Fibroblast of skin of scalp (primary cell): ENCODE data around the gene GRM7. TPM values are rescaled to one million over a fixed set of nuclear protein-coding genes. Genes with fewer than 3 reads are reported as not detected.
"Not testable (repeated sequence)": the region's sequence is repeated elsewhere in the genome, so short reads cannot be mapped to it uniquely, and the experiment has no call there.

Experiments used
- DNase-seq: peaks from one replicate; pipeline ENCODE4 v3.0.0-alpha.2; 2013
- polyA plus RNA-seq, 2 experiments: library from polyadenylated mRNA; unstranded; fragments of 120-200 nt; gene quantifications; one replicate each; pipeline ENCODE4 v1.2.1, GENCODE V29; 2013; ENCODE audit not compliant: insufficient read length in 2 of 2

Gene GRM7
- not detected for polyA plus RNA-seq (2013, experiment 1 of 2; ENCODE audit: insufficient read length)
- 0.23 TPM for polyA plus RNA-seq (2013, experiment 2 of 2; ENCODE audit: insufficient read length)

GRCh38 chr3:6860954-6861624, at the start of gene GRM7:
Gene GRM7 (plus strand): TSS chr3:6861115.
- peak; percentile 35 for DNase-seq

DNA sequence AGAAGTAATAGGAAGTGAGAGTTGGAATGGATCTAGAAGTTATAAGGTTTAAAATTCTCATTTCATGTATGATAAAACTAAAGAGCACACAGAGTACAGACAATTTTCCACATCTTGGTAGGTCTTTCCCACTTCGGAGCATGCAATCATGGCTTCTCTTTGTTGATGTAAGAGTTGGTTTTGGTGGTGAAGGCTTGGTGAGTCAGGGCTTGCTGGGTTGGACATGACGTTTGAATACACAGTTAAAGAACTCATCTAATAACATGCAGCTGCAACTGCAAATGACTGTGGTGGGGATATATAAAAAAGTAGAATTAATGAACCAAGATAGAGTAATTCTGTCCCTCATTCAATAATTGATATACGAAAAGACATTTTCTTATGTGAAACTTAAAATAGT, 39.5 kb upstream of the GRM7 start:
- no peak for DNase-seq

DNA sequence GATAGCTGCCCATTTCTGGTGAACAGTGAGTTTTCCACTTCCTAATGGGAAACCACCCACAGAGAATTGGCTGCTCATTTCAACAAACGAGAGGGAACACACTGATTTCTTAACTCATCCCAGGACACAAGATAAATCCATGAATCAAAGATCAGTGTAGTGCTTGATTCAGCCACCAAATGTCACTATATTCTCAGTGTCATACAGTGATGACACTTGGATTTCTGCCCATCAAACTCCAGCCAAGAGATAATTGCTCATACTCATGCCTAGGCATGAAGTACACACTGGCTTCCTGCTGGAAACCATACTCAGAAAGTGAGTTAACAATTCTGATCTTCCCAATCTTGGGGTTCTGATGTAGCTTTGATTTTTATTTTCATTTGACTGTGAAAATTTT, 35.4 kb upstream of the GRM7 start:
- DNase-seq, result no peak

- no peak for DNase-seq
Observed at GRCh38 chr3:6827453-6827852, 33.5 kb upstream of the GRM7 start.

DNA sequence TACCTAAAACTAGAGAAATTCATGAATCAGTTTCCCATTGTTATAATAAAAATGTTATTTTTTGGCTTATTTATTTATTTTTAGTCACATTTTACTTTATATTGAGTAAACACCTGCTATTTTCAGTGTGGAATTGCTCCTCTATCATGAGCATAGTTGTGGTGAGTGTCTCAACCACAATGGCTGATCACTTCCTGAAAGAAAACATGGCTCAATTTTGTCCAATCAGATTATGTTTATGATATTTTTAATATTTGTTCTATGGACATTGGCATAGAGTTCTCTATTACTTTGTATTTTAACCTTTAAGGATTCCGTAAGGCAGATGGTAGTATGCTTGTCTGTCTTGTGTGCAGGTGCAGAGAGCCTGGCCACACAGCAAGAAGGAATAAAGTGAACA, 16.2 kb upstream of the GRM7 start:
- no peak for DNase-seq

DNA sequence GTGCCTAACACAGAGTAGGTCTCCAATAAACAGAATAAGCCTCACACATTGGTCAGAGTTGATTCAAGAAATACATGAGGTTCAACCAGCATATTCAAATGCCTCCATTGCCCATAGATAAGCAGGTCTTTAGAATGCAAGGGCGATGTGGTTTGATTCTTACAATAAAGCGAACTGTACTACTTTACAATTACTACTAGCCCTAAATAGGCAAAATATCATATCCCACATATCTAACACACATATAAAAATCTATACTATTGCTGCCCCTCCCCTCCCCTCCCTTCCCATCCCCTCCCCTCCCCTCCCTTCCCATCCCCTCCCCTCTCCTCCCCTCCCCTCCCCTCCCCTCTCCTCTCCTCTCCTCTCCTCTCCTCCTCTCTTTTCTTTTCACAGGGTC, 6.7 kb upstream of the GRM7 start:
- no peak for DNase-seq

GRCh38 chr3:6857510-6857909, 3.4 kb upstream of the GRM7 start:
- no peak for DNase-seq

DNA sequence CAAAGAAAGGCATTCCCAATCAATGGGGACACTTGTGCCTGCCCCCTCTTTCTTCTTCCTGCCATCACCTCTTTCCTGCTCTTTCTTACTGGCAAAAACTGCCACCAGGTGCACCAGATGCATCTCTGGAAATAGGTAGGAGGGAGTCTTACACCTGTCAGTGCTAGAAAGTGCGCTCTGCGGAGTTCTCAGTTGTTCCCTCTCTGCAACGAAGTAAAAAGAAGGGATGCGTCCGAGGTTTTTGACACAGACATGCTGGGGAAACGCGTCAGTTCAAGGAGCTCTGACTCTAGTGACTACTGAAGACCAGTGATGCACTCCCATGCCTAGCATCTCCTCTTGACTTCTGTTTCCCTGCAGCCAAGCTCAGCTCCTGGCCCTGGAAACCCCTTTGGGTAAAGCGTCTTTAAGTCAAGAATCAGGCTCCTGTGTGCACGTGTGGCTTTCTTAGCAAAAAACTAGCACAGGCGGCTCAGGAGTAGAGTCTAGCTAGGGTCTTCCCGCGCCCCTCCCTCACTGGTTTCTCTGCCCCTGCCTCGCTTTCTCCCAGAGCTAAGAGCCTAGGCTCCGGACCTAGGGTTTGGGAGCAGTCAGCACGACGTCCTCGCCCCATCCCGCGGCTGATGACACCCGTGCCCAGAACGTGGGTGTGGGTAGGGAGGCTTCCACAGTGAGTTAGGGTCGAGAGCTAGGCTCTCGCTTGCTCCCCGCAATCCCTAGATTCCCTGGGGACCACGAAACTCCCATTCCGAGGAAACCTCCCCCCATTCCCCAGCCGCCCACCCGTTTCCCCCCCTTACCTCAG, 564 bp upstream of the GRM7 start:
- no peak for DNase-seq

GRCh38 chr3:6861625-6862000, 698 bp downstream of the GRM7 start:
- no peak for DNase-seq

- no peak for DNase-seq
Observed at GRCh38 chr3:6862041-6862879, 1.3 kb downstream of the GRM7 start.

- DNase-seq, result no peak
Observed at GRCh38 chr3:6862880-6863195, 1.9 kb downstream of the GRM7 start.

- no peak for DNase-seq
Observed at GRCh38 chr3:6867269-6867668, 6.4 kb downstream of the GRM7 start.

- no peak for DNase-seq
Observed at GRCh38 chr3:6878731-6879130, 17.8 kb downstream of the GRM7 start.

DNA sequence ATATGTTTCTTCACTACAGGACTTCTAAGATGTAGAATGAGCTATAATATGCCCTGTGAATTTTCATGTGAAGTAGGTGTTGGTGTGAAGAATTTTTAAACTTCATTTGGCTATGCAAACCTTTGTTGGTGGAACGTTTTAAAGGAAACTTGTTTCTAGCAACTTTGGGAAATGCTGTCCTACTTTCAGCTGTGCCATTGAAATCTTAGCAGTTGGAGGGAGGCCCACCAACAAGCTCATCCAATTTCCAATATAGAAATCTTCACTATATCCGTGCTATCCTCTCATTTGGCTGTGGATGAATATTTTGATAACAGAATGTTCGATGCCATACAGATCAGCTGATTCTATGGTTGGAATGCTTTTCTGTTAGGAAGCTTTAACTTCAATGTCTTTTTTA, 51.3 kb downstream of the GRM7 start:
- DNase-seq, result no peak

GRCh38 chr3:6915898-6916297, 55.0 kb downstream of the GRM7 start:
- DNase-seq, result no peak

- no peak for DNase-seq
Observed at GRCh38 chr3:6921066-6921465, 60.2 kb downstream of the GRM7 start.

- DNase-seq, result no peak
Observed at GRCh38 chr3:6921876-6922275, 61.0 kb downstream of the GRM7 start.

- DNase-seq, result no peak
Observed at GRCh38 chr3:6928064-6928463, 67.1 kb downstream of the GRM7 start.

DNA sequence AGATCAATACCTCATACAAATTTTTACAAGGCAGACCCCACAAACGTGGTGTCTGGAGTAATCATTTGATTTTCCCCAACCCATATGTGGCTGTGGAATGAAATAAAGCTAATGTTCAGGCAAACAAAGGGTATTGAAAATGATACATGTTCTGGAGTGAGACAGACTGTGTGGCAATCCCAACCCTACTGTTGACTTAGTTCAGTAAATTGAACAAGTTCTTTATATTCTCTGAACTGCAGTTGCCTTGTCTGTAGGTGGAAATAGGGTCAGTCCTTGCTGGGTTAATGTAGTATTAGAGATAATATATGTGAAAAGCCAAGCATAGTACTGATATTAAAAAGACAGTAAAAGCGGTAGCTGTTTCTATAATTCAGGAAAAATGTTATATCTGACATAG, 69.0 kb downstream of the GRM7 start:
- no peak for DNase-seq

DNA sequence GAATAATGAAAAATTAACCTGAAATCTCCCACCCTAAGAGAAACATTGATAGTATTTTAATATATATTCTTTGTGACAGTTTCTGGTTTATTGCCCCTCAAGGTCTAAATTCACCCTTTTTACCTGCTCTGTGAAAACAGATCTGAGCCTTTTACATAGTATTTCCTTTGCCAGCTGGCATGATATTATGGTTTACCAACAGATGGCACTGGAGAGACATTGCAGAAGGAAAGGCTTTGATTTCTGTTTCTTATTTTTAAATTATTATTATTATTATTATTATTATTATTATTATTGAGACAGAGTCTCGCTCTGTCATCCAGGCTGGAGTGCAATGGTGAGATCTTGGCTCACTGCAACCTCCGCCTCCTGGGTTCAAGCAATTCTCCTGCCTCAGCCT, 74.5 kb downstream of the GRM7 start:
- not testable (repeated sequence) for DNase-seq

DNA sequence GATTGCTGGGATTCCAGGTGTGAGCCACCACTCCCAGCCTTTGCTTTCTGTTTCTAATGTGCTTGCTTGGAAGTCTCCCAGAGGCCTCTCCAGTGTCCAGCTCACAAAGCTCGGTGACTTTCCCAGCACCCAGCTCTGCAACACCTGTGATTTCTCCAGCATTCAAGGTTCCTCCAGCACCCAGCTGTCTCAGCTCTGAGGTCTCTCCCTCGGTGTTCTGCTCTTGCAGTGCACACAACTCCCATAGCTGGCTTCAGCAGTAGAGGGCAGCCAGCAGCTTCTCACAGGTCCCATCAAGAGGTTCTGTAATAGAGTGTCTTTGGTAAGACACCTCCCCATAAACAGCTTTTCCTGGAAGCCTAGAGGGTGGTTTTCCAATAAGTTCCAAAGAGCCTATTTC, 75.1 kb downstream of the GRM7 start:
- no peak for DNase-seq

GRCh38 chr3:6962801-6963200, 101.9 kb downstream of the GRM7 start:
- DNase-seq, result no peak

GRCh38 chr3:6965881-6966280, 105.0 kb downstream of the GRM7 start:
- DNase-seq, result no peak

DNA sequence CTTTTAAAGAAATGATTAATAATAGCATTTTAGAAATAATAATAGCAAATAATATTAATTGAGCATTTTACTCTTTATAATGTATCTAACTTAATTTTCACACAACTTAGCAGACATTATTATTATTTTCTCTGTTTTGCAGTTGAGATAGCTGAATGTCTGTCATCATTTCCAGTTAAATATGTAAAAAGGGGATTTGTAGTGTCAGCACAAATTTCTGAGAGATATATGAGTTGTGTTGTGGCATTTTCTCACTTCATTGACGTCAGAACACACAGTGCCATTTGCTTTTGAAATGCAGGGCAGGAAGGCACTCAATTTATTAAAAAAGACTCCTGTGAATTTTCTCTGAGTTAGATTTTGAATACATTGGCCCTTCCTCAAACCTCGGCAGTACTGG, 111.0 kb downstream of the GRM7 start:
- DNase-seq, result no peak
